Smooth muscle cell of the brain vasculature (primary cell): ENCODE measurements around the gene SUB1.
"Not testable (repeated sequence)": the region's sequence is repeated elsewhere in the genome, so short reads cannot be mapped to it uniquely, and the experiment has no call there.

Experiments
- DNase-seq: peaks from one replicate; pipeline ENCODE4 v3.0.0-alpha.2; 2012; ENCODE audit warnings: low read depth, low spot score

SUB1 gene

GRCh38 chr5:32565145-32565544 is 20.2 kb upstream of the SUB1 start:
- DNase-seq: no peak

- no peak for DNase-seq
Observed at GRCh38 chr5:32566319-32567111, 18.8 kb upstream of the SUB1 start.

GRCh38 chr5:32571128-32571527 is 14.2 kb upstream of the SUB1 start:
- no peak for DNase-seq

- no peak for DNase-seq
Observed at GRCh38 chr5:32572778-32573480, 12.4 kb upstream of the SUB1 start.

- DNase-seq: not testable (repeated sequence)
Observed at GRCh38 chr5:32573481-32573854, 11.9 kb upstream of the SUB1 start.

- DNase-seq: no peak
Observed at GRCh38 chr5:32574540-32575175, 10.7 kb upstream of the SUB1 start.

- no peak for DNase-seq
Observed at GRCh38 chr5:32578363-32578762, 7.0 kb upstream of the SUB1 start.

GRCh38 chr5:32578764-32579163 is 6.6 kb upstream of the SUB1 start:
- no peak for DNase-seq

- no peak for DNase-seq
Observed at GRCh38 chr5:32581010-32581785, 4.2 kb upstream of the SUB1 start.

GRCh38 chr5:32583582-32584232 is 1.6 kb upstream of the SUB1 start:
- DNase-seq: no peak

GRCh38 chr5:32584646-32585045 is 711 bp upstream of the SUB1 start:
- no peak for DNase-seq

- no peak for DNase-seq
Observed at GRCh38 chr5:32585122-32585445, 273 bp upstream of the SUB1 start.

- no peak for DNase-seq
Observed at GRCh38 chr5:32586276-32586599, 881 bp downstream of the SUB1 start.

- DNase-seq: no peak
Observed at GRCh38 chr5:32587067-32587551, 1.8 kb downstream of the SUB1 start.

- DNase-seq: no peak
Observed at GRCh38 chr5:32589416-32589815, 4.1 kb downstream of the SUB1 start.

- DNase-seq: peak; percentile 69
Observed at GRCh38 chr5:32589942-32590869, 4.8 kb downstream of the SUB1 start.

GRCh38 chr5:32595118-32595517 is 9.8 kb downstream of the SUB1 start:
- DNase-seq: no peak

GRCh38 chr5:32597041-32597629 is 11.8 kb downstream of the SUB1 start:
- no peak for DNase-seq

- no peak for DNase-seq
Observed at GRCh38 chr5:32598260-32598937, 13.0 kb downstream of the SUB1 start.
